GM19395 (cell line): ENCODE measurements around the gene PDP2.

Source experiments
- ATAC-seq: cut with Tn5 transposase; IDR thresholded peaks from one replicate; pipeline ENCODE4 v1.9.1; 2021; ENCODE audit warnings: mild to moderate bottlenecking, moderate library complexity; ENCODE audit not compliant: unreplicated experiment

Gene PDP2

GRCh38 chr16:66901626-66902025, 21.3 kb downstream of the PDP2 start:
- no peak for ATAC-seq

- no peak for ATAC-seq
These were observed 22.6 kb downstream of the PDP2 start for GRCh38 chr16:66902648-66903543.

GRCh38 chr16:66903544-66904427, 23.5 kb downstream of the PDP2 start:
- no peak for ATAC-seq

GRCh38 chr16:66904428-66904845, 24.1 kb downstream of the PDP2 start:
- no peak for ATAC-seq

- no peak for ATAC-seq
These were observed 24.7 kb downstream of the PDP2 start for GRCh38 chr16:66904846-66905632.

- no peak for ATAC-seq
These were observed 25.6 kb downstream of the PDP2 start for GRCh38 chr16:66905633-66906539.

GRCh38 chr16:66906916-66907836, 26.9 kb downstream of the PDP2 start:
- no peak for ATAC-seq

- no peak for ATAC-seq
These were observed 27.8 kb downstream of the PDP2 start for GRCh38 chr16:66908116-66908515.

- no peak for ATAC-seq
These were observed 28.6 kb downstream of the PDP2 start for GRCh38 chr16:66908762-66909559.

- ATAC-seq: no peak
These were observed 30.0 kb downstream of the PDP2 start for GRCh38 chr16:66910175-66910940.

- no peak for ATAC-seq
These were observed 30.8 kb downstream of the PDP2 start for GRCh38 chr16:66911112-66911511.

- no peak for ATAC-seq
These were observed 31.5 kb downstream of the PDP2 start for GRCh38 chr16:66911801-66912200.

- ATAC-seq: no peak
These were observed 32.8 kb downstream of the PDP2 start for GRCh38 chr16:66913081-66913480.

- ATAC-seq: no peak
These were observed 33.4 kb downstream of the PDP2 start for GRCh38 chr16:66913711-66914110.

- ATAC-seq: no peak
These were observed 34.2 kb downstream of the PDP2 start for GRCh38 chr16:66914541-66914940.

- no peak for ATAC-seq
These were observed 34.7 kb downstream of the PDP2 start for GRCh38 chr16:66915041-66915440.

- ATAC-seq: no peak
These were observed 36.2 kb downstream of the PDP2 start for GRCh38 chr16:66916518-66916917.
